NCI-H82 (cell line): ENCODE results near the gene DHRSX.
"Not testable (repeated sequence)": the region's sequence is repeated elsewhere in the genome, so short reads cannot be mapped to it uniquely, and the experiment has no call there.

Experiments used
- DNase-seq: peaks from one replicate; lab custom pipeline; 2025; lab: John Stamatoyannopoulos, UW

DHRSX gene

DNA sequence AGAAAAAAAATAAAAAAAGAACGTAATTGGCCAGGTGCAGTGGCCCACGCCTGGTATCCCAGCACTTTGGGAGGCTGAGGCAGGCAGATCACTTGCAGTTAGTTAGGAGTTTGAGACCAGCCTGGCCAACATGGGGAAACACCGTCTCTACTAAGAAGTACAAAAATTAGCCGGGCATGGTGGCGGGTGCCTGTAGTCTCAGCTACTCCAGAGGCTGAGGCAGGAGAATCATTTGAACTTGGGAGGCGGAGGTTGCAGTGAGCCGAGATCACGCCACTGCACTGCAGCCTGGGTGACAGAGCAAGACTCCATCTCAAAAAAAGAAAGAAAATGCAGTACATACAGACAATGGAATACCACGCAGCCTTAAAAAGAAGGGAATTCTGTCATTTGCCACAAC lies 150.7 kb downstream of the DHRSX start:
- not testable (repeated sequence) for DNase-seq

DNA sequence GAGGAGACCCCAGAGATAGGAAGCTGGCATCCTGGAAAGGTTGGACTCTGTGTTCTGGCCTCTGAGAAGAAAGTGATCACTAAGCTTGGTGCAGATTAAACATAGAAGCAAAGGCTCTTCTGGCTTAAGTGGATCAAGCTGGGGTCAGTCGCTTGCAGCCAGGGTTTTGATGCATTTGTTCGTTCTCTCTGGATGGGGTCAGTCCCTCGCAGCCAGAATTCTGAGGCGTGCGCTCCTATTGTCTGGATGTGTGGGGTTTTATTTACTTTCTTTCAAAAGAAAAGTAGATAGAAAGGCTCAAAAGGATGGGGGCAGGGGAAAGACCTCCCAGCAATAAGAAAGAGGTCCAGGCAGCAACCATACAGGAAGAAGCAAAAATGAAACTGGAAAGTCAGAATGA lies 152.6 kb downstream of the DHRSX start:
- DNase-seq: no peak

DNA sequence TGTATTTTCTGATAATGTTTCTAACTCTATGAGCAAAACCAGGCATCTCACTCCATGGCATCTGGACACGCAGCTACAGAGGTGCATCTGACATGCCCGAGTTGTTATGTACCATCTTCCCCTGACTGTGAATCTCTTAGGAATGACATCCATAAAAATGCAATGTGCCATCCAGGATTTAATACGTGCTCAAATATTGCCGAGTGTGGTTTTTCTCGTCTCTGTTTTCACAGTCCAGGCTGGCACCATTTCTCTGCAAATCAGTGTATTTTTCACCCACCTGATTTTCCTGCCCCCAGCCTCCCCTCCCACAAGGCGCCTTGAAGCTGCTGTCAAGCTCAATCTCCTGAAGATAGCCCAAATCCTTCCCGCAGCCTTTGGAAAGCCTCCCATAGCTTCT lies 154.6 kb downstream of the DHRSX start:
- no peak for DNase-seq

GRCh38 chrX:2345562-2345961 lies 155.2 kb downstream of the DHRSX start:
- DNase-seq: no peak

DNA sequence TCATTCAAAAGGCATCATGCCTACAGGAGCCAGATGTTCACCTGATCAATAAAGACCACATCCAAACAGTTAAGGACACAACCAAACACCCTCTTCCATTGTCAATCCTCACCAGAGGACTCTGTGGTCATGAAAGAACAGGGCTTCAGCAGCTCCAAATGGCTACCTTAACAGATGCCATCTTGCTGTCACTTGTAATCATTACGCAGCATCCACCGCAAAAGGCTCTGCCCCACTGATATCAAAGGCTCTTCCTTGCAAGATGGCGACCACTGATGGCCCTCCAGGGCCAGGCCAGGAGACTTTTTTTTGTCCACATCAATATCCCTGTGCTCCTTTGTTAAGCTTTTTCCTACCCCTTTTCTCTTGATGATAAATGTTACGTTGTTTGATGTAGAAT lies 157.4 kb downstream of the DHRSX start:
- no peak for DNase-seq

- DNase-seq: no peak
Measured at GRCh38 chrX:2342874-2343273, 157.9 kb downstream of the DHRSX start.

GRCh38 chrX:2342281-2342688 lies 158.5 kb downstream of the DHRSX start:
- no peak for DNase-seq

GRCh38 chrX:2340991-2341390 lies 159.8 kb downstream of the DHRSX start:
- DNase-seq: no peak

DNA sequence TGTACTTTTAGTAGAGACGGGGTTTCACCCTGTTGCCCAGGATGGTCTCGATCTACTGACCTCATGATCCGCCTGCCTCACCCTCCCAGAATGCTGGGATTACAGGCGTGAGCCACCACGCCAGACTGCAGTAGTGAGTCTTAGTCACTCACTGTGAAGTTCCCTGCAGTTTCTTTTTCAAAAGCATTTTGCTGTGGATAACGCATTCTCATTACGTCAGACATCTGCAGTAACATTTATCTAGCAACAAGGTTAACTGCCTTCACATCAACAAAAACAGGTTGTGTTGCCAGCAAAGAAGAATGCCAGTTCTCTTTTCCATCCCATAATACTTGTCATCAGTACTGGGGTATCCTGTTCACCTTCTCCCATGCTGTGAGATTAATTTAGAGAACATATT lies 164.6 kb downstream of the DHRSX start:
- DNase-seq: no peak

DNA sequence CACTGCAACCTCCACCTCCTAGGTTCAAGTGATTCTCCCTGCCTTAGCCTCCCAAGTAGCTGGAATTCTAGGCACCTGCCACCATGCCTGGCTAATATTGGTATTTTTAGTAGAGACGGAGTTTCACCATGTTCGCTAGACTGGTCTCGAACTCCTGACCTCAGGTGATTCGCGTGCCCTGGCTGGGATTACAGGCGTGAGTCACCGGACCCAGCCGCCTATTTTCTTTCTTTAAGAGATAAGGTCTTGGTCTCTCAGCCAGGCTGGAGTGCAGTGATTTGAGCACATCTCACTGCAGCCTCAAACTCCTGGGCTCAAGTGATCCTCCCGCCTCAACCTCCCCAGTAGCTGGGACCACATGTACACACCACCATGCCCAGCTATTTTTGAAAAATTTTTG lies 166.5 kb downstream of the DHRSX start:
- DNase-seq: no peak

- no peak for DNase-seq
Measured at GRCh38 chrX:2332252-2332651, 168.5 kb downstream of the DHRSX start.

DNA sequence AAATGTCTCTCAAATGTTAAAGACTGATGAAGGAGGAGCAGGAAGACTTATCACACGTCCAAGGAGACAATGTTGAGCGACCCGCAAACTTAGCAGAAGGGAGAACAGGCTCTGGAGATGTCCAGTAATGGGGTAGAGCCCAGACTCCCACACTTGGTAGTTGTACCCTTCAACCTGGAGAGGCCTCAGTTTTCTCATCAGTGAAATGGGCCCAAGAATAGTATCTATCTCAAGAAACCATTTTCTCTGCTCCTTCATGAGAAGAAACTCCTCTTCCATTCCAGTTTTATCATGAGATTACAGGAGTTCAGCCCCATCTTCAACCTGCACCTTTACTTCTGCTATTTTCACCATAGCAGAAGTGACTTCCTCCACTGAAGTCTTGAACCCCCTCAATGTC lies 169.9 kb downstream of the DHRSX start:
- DNase-seq: no peak

DNA sequence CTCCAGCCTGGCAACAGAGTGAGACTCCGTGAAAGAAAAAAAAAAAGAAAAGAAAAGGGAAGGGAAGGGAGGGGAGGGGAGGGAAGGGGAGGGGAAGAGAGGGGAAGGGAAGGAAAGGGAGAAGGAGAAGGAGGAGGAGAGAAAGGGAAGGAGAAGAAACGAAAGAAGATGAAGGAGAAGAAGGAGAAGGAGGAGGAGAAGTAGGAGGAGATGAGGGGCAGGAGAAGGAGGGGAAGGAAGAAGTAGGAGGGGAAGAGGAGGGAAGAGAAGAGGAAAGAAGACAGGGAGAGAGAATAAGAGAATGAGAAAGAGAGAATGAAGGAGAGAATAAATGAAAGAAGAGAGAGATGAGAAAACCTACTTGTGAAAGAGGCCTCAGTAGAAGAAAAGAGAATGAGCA lies 170.3 kb downstream of the DHRSX start:
- DNase-seq: no peak

- no peak for DNase-seq
Measured at GRCh38 chrX:2327423-2327822, 173.4 kb downstream of the DHRSX start.

DNA sequence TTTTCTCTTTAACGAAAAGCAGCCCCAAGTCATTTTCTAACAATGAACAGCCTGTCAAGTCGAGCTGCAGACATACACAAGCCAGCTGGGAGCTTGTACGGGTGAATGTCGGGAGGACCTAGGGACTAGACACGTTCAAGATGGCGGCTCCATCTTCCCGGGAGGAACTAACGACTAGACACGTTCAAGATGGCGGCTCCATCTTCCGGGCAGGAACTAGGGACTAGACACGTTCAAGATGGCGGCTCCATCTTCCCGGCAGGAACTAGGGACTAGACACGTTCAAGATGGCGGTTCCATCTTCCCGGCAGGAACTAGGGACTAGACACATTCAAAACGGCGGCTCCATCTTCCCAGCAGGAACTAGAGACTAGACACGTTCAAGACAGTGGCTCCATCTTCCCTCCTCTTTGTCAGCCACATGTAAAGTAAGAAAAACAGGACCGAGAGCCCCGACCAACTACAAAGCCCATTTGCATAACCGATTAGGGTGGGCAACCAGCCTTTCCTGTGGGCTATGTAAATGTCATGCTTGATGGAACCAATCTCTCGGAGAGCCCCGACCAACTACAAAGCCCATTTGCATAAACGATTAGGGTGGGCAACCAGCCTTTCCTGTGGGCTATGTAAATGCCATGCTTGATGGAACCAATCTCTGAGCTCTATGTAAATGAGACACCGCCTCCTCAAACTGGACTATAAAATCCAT lies 175.5 kb downstream of the DHRSX start:
- DNase-seq: no peak

- no peak for DNase-seq
Measured at GRCh38 chrX:2324151-2324550, 176.6 kb downstream of the DHRSX start.

- DNase-seq: no peak
Measured at GRCh38 chrX:2321411-2321810, 179.4 kb downstream of the DHRSX start.

GRCh38 chrX:2320580-2321327 lies 180.0 kb downstream of the DHRSX start:
- no peak for DNase-seq

- no peak for DNase-seq
Measured at GRCh38 chrX:2320089-2320488, 180.7 kb downstream of the DHRSX start.

DNA sequence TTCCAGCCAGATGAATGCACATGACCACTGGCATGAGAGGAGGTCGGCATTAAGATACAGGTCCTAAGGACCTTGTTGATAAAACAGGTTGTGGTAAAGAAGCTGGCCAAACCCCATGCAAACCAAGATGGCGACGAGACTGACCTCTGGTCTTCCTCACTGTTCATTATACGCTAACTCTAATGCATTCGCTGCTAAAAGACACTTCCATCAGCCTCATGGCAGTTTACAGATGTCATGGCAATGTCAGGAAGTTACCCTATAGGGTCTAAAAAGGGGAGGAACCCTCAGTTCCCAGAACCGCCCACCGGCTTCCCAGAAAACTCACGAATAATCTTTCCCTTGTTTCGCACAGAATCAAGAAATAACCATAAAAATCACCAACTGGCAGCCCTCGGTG lies 182.4 kb downstream of the DHRSX start:
- DNase-seq: no peak

- DNase-seq: no peak
Measured at GRCh38 chrX:2317527-2318055, 183.2 kb downstream of the DHRSX start.

DNA sequence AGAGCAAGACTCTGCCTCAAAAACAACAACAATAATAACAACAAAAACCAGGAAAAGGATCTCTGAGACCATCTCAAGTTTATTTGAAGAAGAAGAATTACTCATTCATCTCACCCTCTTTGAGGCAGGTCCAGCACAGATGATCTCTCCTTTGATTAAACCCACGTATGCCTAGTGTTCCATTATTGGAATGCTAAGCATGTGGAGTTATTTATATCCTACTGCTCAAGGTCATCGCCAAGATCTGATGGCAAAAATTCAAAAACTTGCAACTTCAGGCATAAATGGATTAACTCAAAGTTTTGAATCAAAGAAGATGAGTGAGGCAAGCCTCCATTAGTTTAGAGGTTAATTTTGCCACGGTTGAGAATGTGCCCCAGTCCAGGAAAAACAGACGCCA lies 184.2 kb downstream of the DHRSX start:
- DNase-seq: no peak

GRCh38 chrX:2315434-2315833 lies 185.3 kb downstream of the DHRSX start:
- no peak for DNase-seq
